Frontal cortex (tissue), 4 donors: ENCODE data around the gene MAP2K6. TPM values are rescaled to one million over a fixed set of nuclear protein-coding genes. Genes with fewer than 3 reads are reported as not detected.

Experiments used
- DNase-seq, 2 donors: peaks; one replicate each; pipeline ENCODE4 v3.0.0; 2012; ENCODE audit warnings: low spot score in 2 of 2
- FAIRE-seq: peaks from 2 replicates; lab custom pipeline; 2012; peaks lifted over from hg19 to GRCh38; lab: Jason Lieb, UNC
- total RNA-seq: library from RNA; depleted of rRNA; stranded (reverse); fragments of >200 nt; gene quantifications from one replicate; pipeline ENCODE4 v1.2.3, GENCODE V29; 2014
- donor health status: control.
- donor health status: control.
- donor health status: control.

The MAP2K6 gene
- total RNA-seq, 1 donor from 2014 or later: 30.6 TPM

- no peak for FAIRE-seq
- DNase-seq: no peak
Observed at GRCh38 chr17:69480245-69480644, 65.7 kb downstream of the MAP2K6 start.

GRCh38 chr17:69485251-69485661 lies 70.8 kb downstream of the MAP2K6 start:
- DNase-seq: no peak
- FAIRE-seq: no peak

- no peak for DNase-seq
- FAIRE-seq: no peak
Observed at GRCh38 chr17:69485901-69486643, 71.6 kb downstream of the MAP2K6 start.

- FAIRE-seq (no peak), DNase-seq (no peak)
Observed at GRCh38 chr17:69486779-69487637, 72.5 kb downstream of the MAP2K6 start.

GRCh38 chr17:69489313-69489712 lies 74.8 kb downstream of the MAP2K6 start:
- FAIRE-seq (no peak), DNase-seq (no peak)

GRCh38 chr17:69492410-69493071 lies 78.0 kb downstream of the MAP2K6 start:
- no peak for FAIRE-seq
- DNase-seq: no peak

GRCh38 chr17:69495787-69496186 lies 81.3 kb downstream of the MAP2K6 start:
- FAIRE-seq (no peak), DNase-seq (no peak)

- no peak for FAIRE-seq
Observed at GRCh38 chr17:69497161-69497560, 82.7 kb downstream of the MAP2K6 start.

GRCh38 chr17:69499318-69499717 lies 84.8 kb downstream of the MAP2K6 start:
- no peak for FAIRE-seq
- no peak for DNase-seq

More at GRCh38 chr17:69497161-69497560, 82.7 kb downstream of the MAP2K6 start:
- no peak for DNase-seq

- no peak for FAIRE-seq
Observed at GRCh38 chr17:69500911-69501429, 86.5 kb downstream of the MAP2K6 start.

GRCh38 chr17:69501591-69502468 lies 87.3 kb downstream of the MAP2K6 start:
- DNase-seq: no peak
- FAIRE-seq: no peak

More at GRCh38 chr17:69500911-69501429, 86.5 kb downstream of the MAP2K6 start:
- DNase-seq: no peak

GRCh38 chr17:69503711-69504110 lies 89.2 kb downstream of the MAP2K6 start:
- no peak for FAIRE-seq

GRCh38 chr17:69505740-69506139 lies 91.2 kb downstream of the MAP2K6 start:
- no peak for DNase-seq
- no peak for FAIRE-seq

More at GRCh38 chr17:69503711-69504110, 89.2 kb downstream of the MAP2K6 start:
- no peak for DNase-seq

- no peak for FAIRE-seq
- DNase-seq: no peak
Observed at GRCh38 chr17:69506489-69506888, 92.0 kb downstream of the MAP2K6 start.

- DNase-seq (no peak), FAIRE-seq (no peak)
Observed at GRCh38 chr17:69508814-69509213, 94.3 kb downstream of the MAP2K6 start.

GRCh38 chr17:69511250-69511649 lies 96.8 kb downstream of the MAP2K6 start:
- DNase-seq (no peak), FAIRE-seq (no peak)

- no peak for DNase-seq
- no peak for FAIRE-seq
Observed at GRCh38 chr17:69512946-69513345, 98.4 kb downstream of the MAP2K6 start.

- no peak for FAIRE-seq
Observed at GRCh38 chr17:69516225-69516624, 101.7 kb downstream of the MAP2K6 start.

GRCh38 chr17:69516911-69517310 lies 102.4 kb downstream of the MAP2K6 start:
- DNase-seq: no peak
- no peak for FAIRE-seq

More at GRCh38 chr17:69516225-69516624, 101.7 kb downstream of the MAP2K6 start:
- no peak for DNase-seq
